Right lobe of liver (tissue), 4 donors: ENCODE measurements around the gene NALF2.

Source experiments
- POLR2A ChIP-seq: fragments of 450-650 bp; IDR thresholded peaks from one replicate; pipeline ENCODE4 v1.6.1; 2017; ENCODE audit warnings: antibody characterized with exemption, mild to moderate bottlenecking
- TF ChIP-seq, protein P1 (sequence below), 4 donors: fragments of 200-600 bp in 3 of 4; fragments of 450-650 bp in 1 of 4; IDR thresholded peaks; one replicate each; pipeline versions ENCODE4 v1.5.1 to v1.8.0; 2016 to 2022; ENCODE audit warnings: antibody characterized with exemption in 4 of 4, mild to moderate bottlenecking in 2 of 4
- donor health status: DM: no; HTN: no; CAD: no.
- donor health status: DM: no; HTN: no; CAD: no.
- donor health status: DM: no; HTN: yes; CAD: no.

- no peak for TF ChIP-seq POLR2A
- TF ChIP-seq, protein P1, sequence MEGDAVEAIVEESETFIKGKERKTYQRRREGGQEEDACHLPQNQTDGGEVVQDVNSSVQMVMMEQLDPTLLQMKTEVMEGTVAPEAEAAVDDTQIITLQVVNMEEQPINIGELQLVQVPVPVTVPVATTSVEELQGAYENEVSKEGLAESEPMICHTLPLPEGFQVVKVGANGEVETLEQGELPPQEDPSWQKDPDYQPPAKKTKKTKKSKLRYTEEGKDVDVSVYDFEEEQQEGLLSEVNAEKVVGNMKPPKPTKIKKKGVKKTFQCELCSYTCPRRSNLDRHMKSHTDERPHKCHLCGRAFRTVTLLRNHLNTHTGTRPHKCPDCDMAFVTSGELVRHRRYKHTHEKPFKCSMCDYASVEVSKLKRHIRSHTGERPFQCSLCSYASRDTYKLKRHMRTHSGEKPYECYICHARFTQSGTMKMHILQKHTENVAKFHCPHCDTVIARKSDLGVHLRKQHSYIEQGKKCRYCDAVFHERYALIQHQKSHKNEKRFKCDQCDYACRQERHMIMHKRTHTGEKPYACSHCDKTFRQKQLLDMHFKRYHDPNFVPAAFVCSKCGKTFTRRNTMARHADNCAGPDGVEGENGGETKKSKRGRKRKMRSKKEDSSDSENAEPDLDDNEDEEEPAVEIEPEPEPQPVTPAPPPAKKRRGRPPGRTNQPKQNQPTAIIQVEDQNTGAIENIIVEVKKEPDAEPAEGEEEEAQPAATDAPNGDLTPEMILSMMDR (IDR thresholded peaks at IDR 0.05): no peak
Measured at GRCh38 chrX:69457756-69458155, 46.4 kb upstream of the NALF2 start.
